CD4-positive, alpha-beta T cell treated with Interleukin-1 beta for 1 hour (primary cell): ENCODE results near the gene PIANP.

Source experiments
- DNase-seq, 2 donors: peaks; one replicate each; pipeline ENCODE4 v3.0.0-alpha.2; 2020 to 2022

The PIANP gene

DNA sequence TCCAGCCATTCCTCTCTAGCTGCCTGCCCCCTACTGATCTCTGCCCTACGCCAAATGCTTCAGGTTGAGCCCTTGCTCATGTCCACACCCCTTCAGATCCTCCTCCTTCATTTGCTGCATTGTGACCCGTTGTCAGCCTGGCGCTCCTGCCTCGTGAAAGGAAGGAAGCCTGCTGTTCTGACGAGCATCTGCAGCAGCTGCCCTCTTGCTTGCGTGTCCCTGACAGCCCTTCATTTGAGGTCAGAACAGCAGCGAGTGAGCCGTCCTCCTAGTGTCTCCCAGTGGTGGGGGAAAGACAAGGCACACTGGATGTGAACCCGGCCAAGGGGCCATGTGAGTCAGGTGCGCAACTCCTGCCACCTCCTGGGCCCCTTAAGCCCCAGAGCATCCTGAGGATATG is 3.0 kb upstream of the PIANP start:
- DNase-seq = no peak

DNA sequence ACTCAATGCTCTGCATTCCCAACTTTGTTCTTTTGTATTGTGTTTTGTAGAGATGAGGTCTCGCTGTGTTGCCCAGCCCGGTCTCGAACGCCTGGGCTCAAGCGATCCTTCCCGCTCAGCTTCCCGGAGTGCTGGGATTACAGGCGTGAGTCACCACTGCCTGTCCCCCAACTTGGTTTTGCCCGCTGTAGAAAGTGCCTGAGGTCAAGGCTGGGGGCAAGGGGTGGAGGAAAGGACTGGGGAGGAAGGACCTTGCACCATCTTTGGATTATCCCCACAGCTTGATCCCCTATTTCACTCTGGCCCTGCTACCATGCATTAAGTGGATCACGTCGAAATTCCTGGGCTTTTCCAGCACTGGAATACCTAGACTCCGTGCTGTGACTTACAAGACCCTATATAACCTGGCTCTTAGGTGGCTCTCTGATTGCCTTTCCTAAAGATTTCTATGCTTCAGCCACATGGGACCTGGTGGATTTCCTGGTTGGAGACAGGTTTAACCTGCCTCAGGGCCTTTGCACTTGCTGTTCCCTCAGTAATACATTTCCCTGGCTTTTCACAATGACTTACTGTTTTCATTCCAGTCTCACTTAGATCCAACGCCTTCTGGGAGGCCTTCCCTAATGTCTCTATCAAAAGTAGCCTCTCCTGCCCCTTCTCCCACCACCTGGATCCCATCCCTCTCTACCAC is 608 bp upstream of the PIANP start:
- DNase-seq = no peak

GRCh38 chr12:6699989-6700645 is 498 bp downstream of the PIANP start:
- DNase-seq = no peak

- no peak for DNase-seq
These were observed 1.2 kb downstream of the PIANP start for GRCh38 chr12:6699259-6699988.

GRCh38 chr12:6698352-6699046 is 2.1 kb downstream of the PIANP start:
- no peak for DNase-seq

GRCh38 chr12:6697584-6698351 is 2.8 kb downstream of the PIANP start:
- peak; percentile 17 to 24 for DNase-seq

- DNase-seq = peak in 1 of 2 donors; percentile 20
These were observed 3.7 kb downstream of the PIANP start for GRCh38 chr12:6696690-6697583.

DNA sequence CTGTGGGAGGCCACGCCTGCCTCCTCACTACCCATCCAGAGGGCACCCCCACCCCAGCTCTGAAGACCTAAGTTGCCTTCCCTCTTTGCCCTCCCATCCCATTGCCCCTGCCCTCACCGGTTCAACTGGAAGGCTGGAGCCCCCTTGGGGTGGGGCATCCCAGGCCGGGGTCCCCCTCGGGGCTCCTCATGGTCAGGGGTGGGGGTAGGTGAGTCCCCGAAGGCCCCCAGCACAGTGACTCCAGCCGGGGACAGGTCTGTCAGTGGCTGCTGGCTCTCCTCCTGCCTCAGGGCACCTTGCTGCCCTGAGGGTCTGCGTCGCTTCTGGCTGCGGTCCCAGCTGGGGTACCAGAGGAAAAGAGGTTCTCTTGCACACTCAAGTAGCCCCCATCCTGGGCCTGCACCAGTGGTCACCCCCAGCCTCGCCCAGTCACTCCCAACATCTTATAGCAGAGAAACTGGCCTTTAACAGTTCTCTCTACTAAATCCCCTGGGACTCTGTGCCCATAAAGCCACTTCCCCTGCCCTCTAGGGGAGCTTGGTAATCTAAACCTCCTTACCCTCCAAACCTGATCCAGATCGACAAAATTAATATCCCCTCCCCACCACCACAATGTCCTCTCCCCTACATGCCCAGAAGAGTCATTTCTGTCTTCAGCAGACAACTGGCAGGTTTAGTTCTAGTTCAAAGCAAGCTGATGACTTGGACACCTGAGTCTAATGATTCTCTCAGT is 5.1 kb downstream of the PIANP start:
- no peak for DNase-seq

DNA sequence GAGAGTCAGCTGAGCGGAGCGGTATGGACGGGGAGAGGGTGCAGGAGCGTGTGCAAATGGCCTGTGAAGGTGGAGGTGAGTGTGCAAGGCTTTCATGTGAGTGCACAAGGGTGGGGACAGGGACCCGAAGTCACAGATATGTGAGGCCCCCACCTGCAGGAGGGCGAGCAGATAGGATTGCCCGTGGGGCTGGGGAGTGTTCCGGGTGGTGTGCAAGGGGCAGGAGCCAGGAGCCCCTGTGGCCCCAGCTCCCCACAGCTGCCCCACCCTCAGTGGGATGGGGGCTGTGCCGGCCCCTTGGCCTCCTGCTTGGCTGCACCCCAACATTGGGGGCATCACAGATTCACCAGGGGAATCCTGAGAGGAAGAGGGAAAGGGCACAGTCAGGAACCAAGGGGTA is 5.9 kb downstream of the PIANP start:
- no peak for DNase-seq

- no peak for DNase-seq
These were observed 6.7 kb downstream of the PIANP start for GRCh38 chr12:6693832-6694355.

DNA sequence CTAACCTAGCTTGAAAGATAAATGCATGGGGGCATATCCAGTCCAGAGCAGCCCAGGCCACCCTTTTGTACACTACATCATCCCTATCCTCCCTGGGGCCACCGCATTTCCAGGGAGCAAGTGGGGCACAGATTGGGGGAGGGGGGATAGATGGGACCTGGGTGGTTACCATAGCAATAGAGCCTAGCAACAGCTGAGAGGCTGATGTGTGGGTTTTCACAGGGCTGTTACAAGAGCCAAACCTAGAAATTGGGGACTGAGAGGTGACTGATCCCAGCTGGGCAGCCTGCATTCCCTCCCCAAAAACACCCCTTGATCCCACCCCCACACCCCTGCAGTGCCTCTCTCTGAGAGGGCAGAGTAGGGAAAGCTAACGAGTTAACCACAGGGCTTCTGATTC is 7.7 kb downstream of the PIANP start:
- DNase-seq = no peak

DNA sequence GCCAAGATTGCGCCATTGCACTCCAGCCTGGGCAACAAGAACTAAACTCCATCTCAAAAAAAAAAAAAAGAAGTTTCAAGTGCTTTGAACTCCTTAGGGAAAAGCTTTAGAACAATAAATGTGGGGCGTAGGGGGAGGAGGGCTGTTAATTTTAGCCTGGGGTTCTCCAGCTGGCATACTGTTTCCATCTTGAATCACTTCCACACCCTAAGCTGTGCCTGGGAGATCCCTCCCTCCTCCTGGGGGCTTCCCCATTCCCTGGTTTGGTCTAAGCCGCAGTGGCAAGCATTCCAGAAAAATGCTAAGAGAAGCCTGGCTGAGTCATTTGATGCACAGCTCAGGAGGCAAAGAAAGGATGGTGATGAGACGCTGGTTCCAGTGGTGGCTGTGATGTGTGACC is 9.1 kb downstream of the PIANP start:
- DNase-seq = no peak

- DNase-seq = peak; percentile 97 to 98
These were observed 11.4 kb downstream of the PIANP start, which contains the start of gene ZNF384 for GRCh38 chr12:6688999-6689882. TSS of gene ZNF384 (minus strand) at chr12:6689375. CDS start at chr12:6679520, 9,855 bp downstream.

DNA sequence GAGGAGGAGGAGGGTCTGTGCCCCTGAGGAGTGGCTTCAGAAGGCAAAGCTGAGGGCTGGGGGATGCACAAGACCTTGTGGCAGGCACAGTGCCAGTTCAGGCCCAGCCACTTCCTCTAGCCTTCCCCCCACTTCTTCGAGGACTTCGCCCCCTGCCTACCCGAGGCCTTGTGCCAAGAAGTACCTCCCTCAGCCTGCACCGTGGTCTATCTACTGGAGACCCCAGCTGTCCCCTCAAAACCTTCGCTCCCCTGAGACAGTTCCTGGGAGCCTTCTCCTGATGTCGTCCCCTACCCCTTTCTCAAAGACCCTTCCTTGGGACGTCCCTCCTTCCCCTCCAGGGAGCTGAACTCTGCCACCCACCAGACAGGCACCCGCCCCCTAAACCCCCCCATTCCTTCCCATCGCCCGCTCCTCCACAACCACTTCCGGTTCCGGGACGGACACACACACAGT is 12.0 kb downstream of the PIANP start:
- DNase-seq = peak in 1 of 2 donors; percentile 50

DNA sequence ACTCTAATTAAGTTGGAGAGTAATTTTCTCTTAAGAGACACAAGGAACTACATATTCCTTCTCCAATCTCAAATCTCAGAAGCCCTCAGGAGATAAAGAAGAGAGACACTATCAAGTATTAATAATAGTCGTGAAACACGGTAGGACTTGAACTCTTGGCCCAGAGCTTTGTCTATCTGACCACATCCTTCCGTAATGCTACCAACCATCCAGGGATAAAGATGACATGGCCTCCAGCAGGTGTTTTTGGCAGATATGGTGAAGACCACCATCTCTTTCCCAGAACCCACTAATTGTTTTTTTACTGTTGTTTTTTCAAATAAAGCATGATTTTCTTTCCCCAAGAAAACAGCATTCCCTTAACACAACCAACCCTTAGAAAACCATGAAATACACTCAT is 14.8 kb downstream of the PIANP start:
- no peak for DNase-seq

DNA sequence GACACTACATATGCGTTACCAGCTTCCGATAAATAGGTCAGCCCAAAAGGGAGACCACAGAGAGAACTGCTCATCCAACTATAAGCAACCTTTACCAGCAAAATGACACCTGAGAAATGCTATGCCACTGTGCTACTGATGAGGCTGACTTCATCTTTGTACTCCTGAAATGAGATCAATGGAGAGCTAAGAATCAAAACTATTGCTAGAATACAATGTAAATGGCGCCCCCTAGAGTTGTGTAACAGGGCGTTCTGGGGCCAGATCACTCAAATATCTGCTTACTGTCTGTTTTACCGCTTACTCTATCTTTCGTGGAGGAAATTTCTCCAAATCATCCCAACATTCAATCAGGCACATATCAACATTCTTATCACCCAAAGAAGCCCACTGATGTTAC is 16.0 kb downstream of the PIANP start:
- peak; percentile 39 to 71 for DNase-seq

- no peak for DNase-seq
These were observed 23.7 kb downstream of the PIANP start for GRCh38 chr12:6676962-6677361.

DNA sequence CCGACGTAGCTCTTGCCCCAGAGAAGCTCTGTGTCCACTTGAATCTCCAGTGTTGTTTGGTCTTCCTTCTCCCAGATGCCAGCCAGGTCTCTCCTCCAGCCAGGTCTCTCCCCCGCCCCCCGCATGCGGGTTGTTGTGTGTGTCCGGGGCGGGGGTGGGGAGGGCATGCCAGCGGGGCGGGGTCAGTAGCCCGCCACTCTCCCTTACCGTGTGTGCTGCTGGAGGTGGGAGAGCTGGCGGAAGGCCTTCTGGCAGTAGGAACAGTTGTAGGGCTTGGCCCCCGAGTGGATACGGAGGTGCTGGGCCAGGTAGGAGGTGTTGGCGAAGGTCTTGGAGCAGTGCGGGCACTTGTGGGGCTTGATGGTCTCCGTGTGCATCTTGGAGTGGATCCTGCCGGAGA is 28.5 kb downstream of the PIANP start:
- DNase-seq = no peak

- DNase-seq = no peak
These were observed 32.9 kb downstream of the PIANP start for GRCh38 chr12:6667559-6668210.
